SK-N-SH (cell line): ENCODE measurements around the gene ST3GAL6. TPM values are rescaled to one million over a fixed set of nuclear protein-coding genes. Genes with fewer than 3 reads are reported as not detected.

Source experiments
- CTCF ChIA-PET: fragments of 300-600, 350-600 bp; formaldehyde crosslinking; extraction: SDS; loops from one replicate; lab custom pipeline; 2021; lab: Yijun Ruan, JAX
- POLR2A ChIA-PET: fragments of 350-600 bp; sonication (Branson Sonifier 250); formaldehyde crosslinking; extraction: SDS; loops from one replicate; lab custom pipeline; 2020; ENCODE audit warnings: antibody characterized with exemption, inconsistent platforms; lab: Yijun Ruan, JAX
- DNase-seq: peaks from one replicate; pipeline ENCODE4 v3.0.0; 2012
- H2AFZ ChIP-seq: fragments of 200-600 bp; sonication (generic); 2 replicates; pipeline ENCODE4 v1.8.1; 2016; ENCODE audit warnings: antibody characterized with exemption, mild to moderate bottlenecking, low read depth
- H3F3A ChIP-seq: fragments of 200-600 bp; sonication (generic); replicated peaks from 2 replicates; pipeline ENCODE3; 2016; ENCODE audit warnings: antibody characterized with exemption, mild to moderate bottlenecking; ENCODE audit not compliant: insufficient read depth
- H3K27ac ChIP-seq, 2 experiments: fragments of 200-500 bp in 1 of 2; fragments of 200-600 bp in 1 of 2; sonication (Bioruptor generic) in 1 of 2; sonication (generic), shearing (Covaris generic) in 1 of 2; 2 replicates each; pipeline versions ENCODE4 v1.5.1 to v1.6.1; 2014 to 2016; ENCODE audit warnings: low read depth in 2 of 2, inconsistent platforms in 1 of 2, low read length in 1 of 2, mild to moderate bottlenecking in 1 of 2, mixed read lengths in 1 of 2
- H3K27me3 ChIP-seq: fragments of 200-600 bp; sonication (generic), shearing (Covaris generic); 2 replicates; pipeline ENCODE4 v1.6.1; 2016; ENCODE audit warnings: mixed run types; ENCODE audit not compliant: insufficient read depth
- H3K36me3 ChIP-seq, 2 experiments: fragments of 200-500 bp in 1 of 2; fragments of 200-600 bp in 1 of 2; sonication (Bioruptor generic) in 1 of 2; sonication (generic) in 1 of 2; replicated peaks in 1 of 2; 2 replicates each; pipeline versions ENCODE3 to v1.5.1; 2014 to 2016; ENCODE audit warnings: low read length in 1 of 2, mild to moderate bottlenecking in 1 of 2; ENCODE audit not compliant: insufficient read depth in 2 of 2, control insufficient read depth in 1 of 2
- H3K4me1 ChIP-seq, 2 experiments: fragments of 200-500 bp in 1 of 2; fragments of 200-600 bp in 1 of 2; sonication (Bioruptor generic) in 1 of 2; sonication (generic), shearing (Covaris generic) in 1 of 2; 2 replicates each; pipeline versions ENCODE4 v1.5.1 to v1.6.1; 2014 to 2016; ENCODE audit warnings: low read depth in 1 of 2, low read length in 1 of 2, mixed run types in 1 of 2; ENCODE audit not compliant: insufficient read depth in 2 of 2, control insufficient read depth in 1 of 2
- H3K4me2 ChIP-seq: fragments of 200-600 bp; sonication (generic), shearing (Covaris generic); 2 replicates; pipeline ENCODE4 v1.6.1; 2017; ENCODE audit warnings: mixed run types
- H3K4me3 ChIP-seq, 2 experiments: fragments of 200-500 bp in 1 of 2; fragments of 200-600 bp in 1 of 2; sonication (Bioruptor generic) in 1 of 2; sonication (generic), shearing (Covaris generic) in 1 of 2; 2 replicates each; pipeline versions ENCODE4 v1.5.1 to v1.8.1; 2014 to 2016; ENCODE audit warnings: low read depth in 2 of 2, inconsistent platforms in 1 of 2, low read length in 1 of 2, mild to moderate bottlenecking in 1 of 2, mixed read lengths in 1 of 2, moderate library complexity in 1 of 2
- H3K79me2 ChIP-seq: fragments of 200-600 bp; sonication (generic); 2 replicates; pipeline ENCODE4 v1.8.1; 2017; ENCODE audit warnings: mild to moderate bottlenecking; ENCODE audit not compliant: insufficient read depth
- H3K9ac ChIP-seq: fragments of 200-600 bp; sonication (generic); 2 replicates; pipeline ENCODE4 v1.6.1; 2017; ENCODE audit warnings: mixed run types
- H3K9me2 ChIP-seq: fragments of 200-600 bp; sonication (generic); 2 replicates; pipeline ENCODE4 v1.6.1; 2017; ENCODE audit warnings: mixed run types
- H3K9me3 ChIP-seq: fragments of 200-600 bp; sonication (generic); 2 replicates; pipeline ENCODE4 v1.6.1; 2017; ENCODE audit warnings: mixed run types, mild to moderate bottlenecking, moderate library complexity
- H4K20me1 ChIP-seq: fragments of 200-600 bp; sonication (generic); 2 replicates; pipeline ENCODE4 v1.6.1; 2017; ENCODE audit warnings: mild to moderate bottlenecking, mixed run types; ENCODE audit not compliant: insufficient read depth
- ELF1 ChIP-seq: IDR thresholded peaks from 2 replicates; pipeline ENCODE4 v1.4.0; 2012
- EP300 ChIP-seq, 2 experiments: IDR thresholded peaks; 2 replicates each; pipeline versions ENCODE4 v1.4.0 to v1.6.1; 2012; ENCODE audit warnings: borderline replicate concordance in 1 of 2, low read depth in 1 of 2, low read length in 1 of 2
- EZH2phosphoT487 ChIP-seq: fragments of 200-600 bp; sonication (generic); IDR thresholded peaks from 2 replicates; pipeline ENCODE4 v1.6.1; 2017; ENCODE audit warnings: low read depth, mixed run types, mild to moderate bottlenecking, antibody characterized with exemption, moderate library complexity, borderline replicate concordance
- FOXJ3 ChIP-seq: sonication (generic); formaldehyde crosslinking; IDR thresholded peaks from 2 replicates; pipeline ENCODE4 v1.5.1; 2020; ENCODE audit warnings: mild to moderate bottlenecking, missing genetic modification reagents
- NFIC ChIP-seq: IDR thresholded peaks from 2 replicates; pipeline ENCODE4 v1.4.0; 2012; ENCODE audit warnings: borderline replicate concordance
- NRF1 ChIP-seq: IDR thresholded peaks from 2 replicates; pipeline ENCODE4 v1.6.1; 2012; ENCODE audit warnings: low read depth, mild to moderate bottlenecking, low read length
- RAD21 ChIP-seq: IDR thresholded peaks from 2 replicates; pipeline ENCODE4 v1.6.1; 2012; ENCODE audit warnings: mild to moderate bottlenecking, low read length
- RFX5 ChIP-seq: IDR thresholded peaks from 2 replicates; pipeline ENCODE4 v1.6.1; 2012; ENCODE audit warnings: mild to moderate bottlenecking, improper control_type of control experiment, low read length
- YY1 ChIP-seq: IDR thresholded peaks from 2 replicates; pipeline ENCODE4 v1.4.0; 2012; ENCODE audit warnings: low read depth, mild to moderate bottlenecking
- WGBS: methylation state at CpG from one replicate; pipeline ENCODE4 v1.1.6; 2017; ENCODE audit warnings: low lambda C conversion rate; 5-methylcytosine and 5-hydroxymethylcytosine counted together
- polyA plus RNA-seq, 3 experiments: library from polyadenylated mRNA; depleted of rRNA; stranded (reverse); fragments of >200 nt; gene quantifications; 2 replicates each; pipeline ENCODE4 v1.2.3, GENCODE V29; 2012
- TF ChIP-seq, protein P1 (sequence below): IDR thresholded peaks from 2 replicates; pipeline ENCODE4 v1.6.1; 2012; ENCODE audit warnings: mild to moderate bottlenecking, low read depth, low read length, moderate library complexity
- TF ChIP-seq, protein P2 (sequence below): fragments of 150-350 bp; IDR thresholded peaks from 2 replicates; pipeline ENCODE4 v1.6.1; 2017; ENCODE audit warnings: antibody characterized with exemption, low read length, low read depth, borderline replicate concordance
- TF ChIP-seq, protein P3 (sequence below): IDR thresholded peaks from 2 replicates; pipeline ENCODE4 v1.4.0; 2012; ENCODE audit warnings: low read depth
- TF ChIP-seq, protein P4 (sequence below): fragments of 200-600 bp; sonication (generic); IDR thresholded peaks from 2 replicates; pipeline ENCODE4 v1.6.1; 2017; ENCODE audit warnings: antibody characterized with exemption, mild to moderate bottlenecking, moderate library complexity

ST3GAL6 gene
- polyA plus RNA-seq, 1 of the 3 experiments (the other 2 are of a cell fraction): 16.3 TPM

DNA sequence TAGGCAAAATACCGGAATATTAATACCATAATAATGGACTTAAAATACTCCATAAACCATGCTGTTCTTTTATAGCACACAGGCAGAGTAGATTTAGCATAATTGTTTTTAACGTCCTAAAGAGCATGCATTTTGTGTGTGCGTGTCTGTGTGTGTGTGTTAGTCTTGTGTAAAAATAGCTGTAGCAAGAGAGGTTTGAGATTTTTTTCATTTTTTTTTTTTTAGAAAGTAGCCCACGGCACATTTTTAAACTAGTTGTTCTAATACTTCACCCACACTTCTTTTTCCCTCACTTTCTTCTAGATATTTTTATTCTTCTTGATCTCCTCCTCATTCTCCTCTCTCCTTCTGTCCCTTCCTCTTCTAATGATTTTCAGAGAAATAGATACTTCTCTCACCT lies 7.5 kb upstream of the ST3GAL6 start:
- POLR2A ChIA-PET: interaction anchor here (0.5 kb wide), 1 partner anchor 15 kb away, joined by 3 read pairs; no protein-coding TSS in a partner anchor
- TF ChIP-seq EP300 (IDR thresholded peaks at IDR 0.05; ENCODE audit: borderline replicate concordance in 1 of 2, low read depth in 1 of 2, low read length in 1 of 2) (no peak), NFIC (no peak), EZH2phosphoT487 (no peak)
- TF ChIP-seq, protein P1, sequence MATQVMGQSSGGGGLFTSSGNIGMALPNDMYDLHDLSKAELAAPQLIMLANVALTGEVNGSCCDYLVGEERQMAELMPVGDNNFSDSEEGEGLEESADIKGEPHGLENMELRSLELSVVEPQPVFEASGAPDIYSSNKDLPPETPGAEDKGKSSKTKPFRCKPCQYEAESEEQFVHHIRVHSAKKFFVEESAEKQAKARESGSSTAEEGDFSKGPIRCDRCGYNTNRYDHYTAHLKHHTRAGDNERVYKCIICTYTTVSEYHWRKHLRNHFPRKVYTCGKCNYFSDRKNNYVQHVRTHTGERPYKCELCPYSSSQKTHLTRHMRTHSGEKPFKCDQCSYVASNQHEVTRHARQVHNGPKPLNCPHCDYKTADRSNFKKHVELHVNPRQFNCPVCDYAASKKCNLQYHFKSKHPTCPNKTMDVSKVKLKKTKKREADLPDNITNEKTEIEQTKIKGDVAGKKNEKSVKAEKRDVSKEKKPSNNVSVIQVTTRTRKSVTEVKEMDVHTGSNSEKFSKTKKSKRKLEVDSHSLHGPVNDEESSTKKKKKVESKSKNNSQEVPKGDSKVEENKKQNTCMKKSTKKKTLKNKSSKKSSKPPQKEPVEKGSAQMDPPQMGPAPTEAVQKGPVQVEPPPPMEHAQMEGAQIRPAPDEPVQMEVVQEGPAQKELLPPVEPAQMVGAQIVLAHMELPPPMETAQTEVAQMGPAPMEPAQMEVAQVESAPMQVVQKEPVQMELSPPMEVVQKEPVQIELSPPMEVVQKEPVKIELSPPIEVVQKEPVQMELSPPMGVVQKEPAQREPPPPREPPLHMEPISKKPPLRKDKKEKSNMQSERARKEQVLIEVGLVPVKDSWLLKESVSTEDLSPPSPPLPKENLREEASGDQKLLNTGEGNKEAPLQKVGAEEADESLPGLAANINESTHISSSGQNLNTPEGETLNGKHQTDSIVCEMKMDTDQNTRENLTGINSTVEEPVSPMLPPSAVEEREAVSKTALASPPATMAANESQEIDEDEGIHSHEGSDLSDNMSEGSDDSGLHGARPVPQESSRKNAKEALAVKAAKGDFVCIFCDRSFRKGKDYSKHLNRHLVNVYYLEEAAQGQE: no peak
- TF ChIP-seq, all 33 proteins: peak for 0
- peaks cover 64% of the 10 kb centered on the region for H3K79me2 ChIP-seq
- no peak for DNase-seq
- H3F3A ChIP-seq: peaks cover 4% of the 10 kb centered on the region
- no peak overlapping the region for H3K27ac ChIP-seq
- CTCF ChIA-PET: interaction anchor here (0.5 to 2.6 kb wide), 4 partner anchors 11 to 153 kb away, joined by 3 to 7 read pairs (median 4); no protein-coding TSS in a partner anchor
- no peaks in the 10 kb centered on the region for H4K20me1 ChIP-seq
- 84% methylated on average over 4 of the region's 4 CpGs for WGBS
- H3K36me3 ChIP-seq: peaks cover 3 to 11% of the 10 kb centered on the region in 2 experiments
- no peaks in the 10 kb centered on the region for H3K9me3 ChIP-seq
- no peak overlapping the region for H2AFZ ChIP-seq
- H3K4me1 ChIP-seq: peaks cover 0 to 2% of the 10 kb centered on the region in 2 experiments; a peak in 2 of 4 replicates
- H3K4me3 ChIP-seq: no peak overlapping the region
- no peaks in the 10 kb centered on the region for H3K27me3 ChIP-seq
- no peak overlapping the region for H3K4me2 ChIP-seq
- H3K9me2 ChIP-seq: no peaks in the 10 kb centered on the region
- no peak overlapping the region for H3K9ac ChIP-seq

DNA sequence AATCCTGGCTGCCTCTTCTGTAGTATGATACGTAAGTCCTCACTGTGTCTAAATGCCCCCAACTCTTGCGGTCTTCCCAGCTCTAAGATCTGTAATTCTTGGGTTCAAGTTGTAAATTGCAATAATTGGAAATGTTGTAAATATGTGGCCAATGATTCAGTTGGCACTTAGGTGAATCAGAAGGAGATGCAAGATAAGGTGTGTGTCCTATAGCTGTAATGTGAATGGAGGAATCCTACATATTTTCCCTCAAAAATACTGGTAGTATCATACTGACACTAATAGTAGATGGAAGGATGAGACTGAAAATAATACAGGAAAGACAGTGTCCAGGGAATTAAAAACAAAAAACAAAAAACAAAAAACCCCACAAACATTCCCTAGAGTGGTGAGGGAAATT lies 3.5 kb upstream of the ST3GAL6 start:
- H3K79me2 ChIP-seq: peaks cover 66% of the 10 kb centered on the region
- CTCF ChIA-PET: interaction anchor here (1.1 to 1.5 kb wide), 3 partner anchors 11 to 157 kb away, joined by 3 to 5 read pairs (median 4); no protein-coding TSS in a partner anchor
- H3K27me3 ChIP-seq: no peaks in the 10 kb centered on the region
- POLR2A ChIA-PET: no interaction called here
- no peak overlapping the region for H3K4me3 ChIP-seq
- no peak overlapping the region for H2AFZ ChIP-seq
- no peak overlapping the region for H3K4me2 ChIP-seq
- H3F3A ChIP-seq: no peaks in the 10 kb centered on the region
- WGBS: 89% methylated on average over 2 of the region's 2 CpGs
- no peaks in the 10 kb centered on the region for H4K20me1 ChIP-seq
- H3K9me2 ChIP-seq: no peaks in the 10 kb centered on the region
- no peak overlapping the region for H3K9ac ChIP-seq
- TF ChIP-seq RFX5: no peak
- TF ChIP-seq YY1: no peak
- TF ChIP-seq EZH2phosphoT487: no peak
- TF ChIP-seq FOXJ3 (CRISPR knock-in tag): no peak
- no peak for TF ChIP-seq EP300 (IDR thresholded peaks at IDR 0.05; ENCODE audit: borderline replicate concordance in 1 of 2, low read depth in 1 of 2, low read length in 1 of 2)
- TF ChIP-seq, protein P2, sequence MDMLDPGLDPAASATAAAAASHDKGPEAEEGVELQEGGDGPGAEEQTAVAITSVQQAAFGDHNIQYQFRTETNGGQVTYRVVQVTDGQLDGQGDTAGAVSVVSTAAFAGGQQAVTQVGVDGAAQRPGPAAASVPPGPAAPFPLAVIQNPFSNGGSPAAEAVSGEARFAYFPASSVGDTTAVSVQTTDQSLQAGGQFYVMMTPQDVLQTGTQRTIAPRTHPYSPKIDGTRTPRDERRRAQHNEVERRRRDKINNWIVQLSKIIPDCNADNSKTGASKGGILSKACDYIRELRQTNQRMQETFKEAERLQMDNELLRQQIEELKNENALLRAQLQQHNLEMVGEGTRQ: no peak
- no peak for TF ChIP-seq RAD21
- TF ChIP-seq, protein P3, sequence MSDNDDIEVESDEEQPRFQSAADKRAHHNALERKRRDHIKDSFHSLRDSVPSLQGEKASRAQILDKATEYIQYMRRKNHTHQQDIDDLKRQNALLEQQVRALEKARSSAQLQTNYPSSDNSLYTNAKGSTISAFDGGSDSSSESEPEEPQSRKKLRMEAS: no peak
- TF ChIP-seq NRF1: no peak
- TF ChIP-seq ELF1: no peak
- TF ChIP-seq, protein P4, sequence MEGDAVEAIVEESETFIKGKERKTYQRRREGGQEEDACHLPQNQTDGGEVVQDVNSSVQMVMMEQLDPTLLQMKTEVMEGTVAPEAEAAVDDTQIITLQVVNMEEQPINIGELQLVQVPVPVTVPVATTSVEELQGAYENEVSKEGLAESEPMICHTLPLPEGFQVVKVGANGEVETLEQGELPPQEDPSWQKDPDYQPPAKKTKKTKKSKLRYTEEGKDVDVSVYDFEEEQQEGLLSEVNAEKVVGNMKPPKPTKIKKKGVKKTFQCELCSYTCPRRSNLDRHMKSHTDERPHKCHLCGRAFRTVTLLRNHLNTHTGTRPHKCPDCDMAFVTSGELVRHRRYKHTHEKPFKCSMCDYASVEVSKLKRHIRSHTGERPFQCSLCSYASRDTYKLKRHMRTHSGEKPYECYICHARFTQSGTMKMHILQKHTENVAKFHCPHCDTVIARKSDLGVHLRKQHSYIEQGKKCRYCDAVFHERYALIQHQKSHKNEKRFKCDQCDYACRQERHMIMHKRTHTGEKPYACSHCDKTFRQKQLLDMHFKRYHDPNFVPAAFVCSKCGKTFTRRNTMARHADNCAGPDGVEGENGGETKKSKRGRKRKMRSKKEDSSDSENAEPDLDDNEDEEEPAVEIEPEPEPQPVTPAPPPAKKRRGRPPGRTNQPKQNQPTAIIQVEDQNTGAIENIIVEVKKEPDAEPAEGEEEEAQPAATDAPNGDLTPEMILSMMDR: no peak
- peaks cover 0 to 11% of the 10 kb centered on the region in 2 experiments for H3K36me3 ChIP-seq
- DNase-seq: no peak
- no peaks in the 10 kb centered on the region for H3K9me3 ChIP-seq
- H3K4me1 ChIP-seq: peaks cover 19 to 35% of the 10 kb centered on the region in 2 experiments
- H3K27ac ChIP-seq: no peak overlapping the region
